Measurements from ENCODE around the gene FAM89A.
A peak's percentile ranks its signal among the peaks of the same experiment; 100 is the strongest.
"Not testable (repeated sequence)": the region's sequence is repeated elsewhere in the genome, so short reads cannot be mapped to it uniquely, and the experiment has no call there.

The FAM89A gene

GRCh38 chr1:230987448-230987847 lies 52.6 kb downstream of the FAM89A start:
- no peak for DNase-seq (ENCODE audit: low read depth)

DNA sequence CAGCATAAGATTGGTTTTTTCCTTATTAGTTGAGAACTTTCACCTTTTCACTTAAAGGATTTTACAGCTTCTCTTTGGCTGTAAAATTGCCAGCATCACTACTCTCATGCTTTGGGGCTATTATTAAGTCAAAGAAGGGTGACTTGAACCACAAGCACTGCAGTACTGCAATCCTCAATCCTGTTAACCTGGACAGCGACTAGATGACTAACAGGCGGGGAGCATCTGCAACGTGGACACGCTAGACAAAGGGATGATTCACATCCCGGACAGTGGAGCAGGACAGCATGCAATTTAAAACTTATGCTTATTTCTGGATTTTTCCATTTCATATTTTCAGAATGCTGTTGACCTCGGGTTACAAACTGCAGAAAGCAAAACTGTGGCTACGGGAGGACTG lies 53.1 kb downstream of the FAM89A start:
- DNase-seq (ENCODE audit: low read depth): no peak

- no peak for DNase-seq (ENCODE audit: low read depth)
Observed at GRCh38 chr1:230985711-230986110, 54.3 kb downstream of the FAM89A start.

- DNase-seq (ENCODE audit: low read depth): not testable (repeated sequence)
Observed at GRCh38 chr1:230984622-230985515, 55.2 kb downstream of the FAM89A start.

DNA sequence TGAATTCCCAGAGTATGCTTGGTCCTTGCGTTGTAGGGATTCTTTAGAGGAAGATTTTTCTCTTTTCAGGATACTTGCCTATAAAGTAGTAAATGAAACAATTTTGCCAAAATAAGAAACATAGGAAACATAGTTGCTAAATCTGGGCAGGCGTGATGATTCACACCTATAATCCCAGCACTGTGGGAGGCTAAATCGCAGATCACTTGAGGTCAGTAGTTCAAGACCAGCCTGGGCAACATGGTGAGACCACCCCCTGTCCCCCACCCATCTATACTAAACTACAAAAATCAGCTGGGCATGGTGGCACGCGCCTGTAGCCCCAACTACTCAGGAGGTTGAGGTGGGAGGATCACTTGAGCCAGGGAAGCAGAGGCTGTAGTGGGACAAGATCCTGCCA lies 56.2 kb downstream of the FAM89A start:
- DNase-seq (ENCODE audit: low read depth): no peak

GRCh38 chr1:230982696-230983095 lies 57.4 kb downstream of the FAM89A start:
- no peak for DNase-seq (ENCODE audit: low read depth)

DNA sequence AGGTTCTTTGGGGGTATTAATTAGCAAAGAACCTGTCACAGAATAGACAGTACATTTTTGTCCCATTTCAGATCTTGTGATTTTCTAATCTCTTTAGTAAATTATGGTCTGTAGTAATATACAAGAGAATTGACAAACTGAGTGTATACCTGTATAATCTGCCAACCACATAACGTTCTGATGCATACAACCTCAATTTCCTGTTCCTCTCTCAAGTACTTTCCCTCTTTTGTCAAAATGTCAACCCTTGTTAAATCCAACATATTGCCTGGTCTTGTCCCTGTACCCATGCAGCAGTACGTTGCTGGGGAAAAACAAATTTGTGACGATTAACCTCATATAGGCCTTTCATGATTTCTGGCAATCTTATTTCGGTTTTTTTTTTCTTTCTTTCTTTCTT lies 60.1 kb downstream of the FAM89A start:
- no peak for DNase-seq (ENCODE audit: low read depth)

- DNase-seq (ENCODE audit: low read depth): no peak
Observed at GRCh38 chr1:230979389-230979716, 60.7 kb downstream of the FAM89A start.

DNA sequence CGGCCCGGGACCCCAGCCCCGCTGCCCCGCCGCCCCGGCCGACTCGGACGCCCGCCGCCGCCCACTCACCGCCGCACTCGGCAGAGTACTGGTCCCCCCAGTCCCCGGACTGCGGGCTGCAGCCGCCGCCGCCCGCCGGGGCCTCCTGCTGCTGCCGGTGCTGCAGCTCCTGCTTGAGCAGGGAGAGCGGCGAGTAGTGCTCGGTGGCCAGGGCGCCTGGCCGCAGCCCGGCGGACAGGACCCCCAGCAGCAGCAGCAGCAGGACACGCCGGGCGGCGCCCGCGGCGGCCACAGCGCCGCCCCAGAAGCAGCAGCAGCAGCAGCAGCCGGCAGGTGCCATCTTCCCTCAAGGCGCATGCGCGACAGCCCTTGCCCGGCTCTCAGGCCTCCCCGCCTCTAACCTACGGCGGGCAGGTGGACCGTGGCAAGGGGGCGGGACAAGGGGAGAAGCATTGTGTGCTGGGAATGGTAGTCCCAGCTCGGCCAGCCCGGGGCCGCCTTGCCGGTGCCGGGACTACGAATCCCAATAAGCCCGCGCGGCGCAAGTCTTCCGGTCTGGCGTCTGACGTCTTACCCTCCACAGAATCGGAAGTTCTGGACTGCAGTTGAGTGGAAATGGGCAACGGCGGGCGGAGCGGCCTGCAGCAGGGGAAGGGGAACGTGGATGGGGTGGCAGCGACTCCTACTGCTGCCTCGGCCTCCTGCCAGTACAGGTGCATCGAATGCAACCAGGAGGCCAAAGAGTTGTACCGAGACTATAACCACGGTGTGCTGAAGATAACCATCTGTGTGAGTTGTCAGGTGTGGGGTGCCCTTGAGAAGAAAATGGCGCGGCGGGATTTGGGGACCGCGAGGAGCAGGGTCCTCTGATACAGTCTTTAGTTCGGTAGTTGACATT lies 61.3 kb downstream of the FAM89A start, which contains the start of the genes ARV1 and TTC13:
Gene ARV1 (plus strand): TSS at position 604 of the 898 bp plus-strand sequence. CDS start 12 bp downstream, at position 616.
Gene TTC13 (minus strand): TSS at position 371 of the 898 bp plus-strand sequence. CDS start 31 bp downstream, at position 340.
- peak; percentile 98 for DNase-seq (ENCODE audit: low read depth)

DNA sequence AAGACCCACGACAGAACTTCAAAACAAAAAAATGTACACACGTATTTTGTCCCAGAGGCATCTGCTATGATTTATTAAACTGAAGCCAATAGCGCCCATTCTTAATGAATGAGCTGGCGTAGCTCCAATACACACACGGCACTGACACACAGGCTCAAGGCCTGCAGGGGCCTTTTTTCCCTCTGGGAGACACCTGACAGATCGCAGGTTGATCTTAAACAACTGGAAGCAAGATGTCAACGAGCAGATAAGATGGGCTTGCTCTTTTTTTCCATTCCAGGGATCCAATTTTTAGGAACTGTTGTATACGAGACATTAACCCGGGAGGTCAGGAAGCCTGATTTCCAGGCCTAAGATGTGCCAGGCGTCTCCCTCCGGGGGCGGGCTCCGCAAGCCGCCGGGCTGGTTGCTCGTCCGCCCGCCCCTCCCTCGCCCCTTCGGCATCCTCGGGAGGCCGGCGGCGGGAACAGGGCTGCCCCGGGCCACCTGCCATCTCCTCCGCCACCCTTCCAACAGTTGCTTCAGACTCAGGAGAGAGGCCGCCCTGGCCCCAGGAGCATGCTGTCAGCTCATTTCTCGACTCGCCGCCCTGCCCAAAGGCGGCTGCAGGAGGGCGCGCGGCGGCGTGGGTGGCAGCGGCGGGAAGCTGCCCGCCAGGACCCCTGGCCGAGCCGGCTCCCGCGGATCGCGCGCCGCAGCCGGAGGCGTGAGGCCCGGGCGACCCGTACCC lies 62.1 kb downstream of the FAM89A start:
- DNase-seq (ENCODE audit: low read depth): no peak

- DNase-seq (ENCODE audit: low read depth): no peak
Observed at GRCh38 chr1:230976825-230977747, 63.0 kb downstream of the FAM89A start.

GRCh38 chr1:230976360-230976759 lies 63.7 kb downstream of the FAM89A start:
- no peak for DNase-seq (ENCODE audit: low read depth)

DNA sequence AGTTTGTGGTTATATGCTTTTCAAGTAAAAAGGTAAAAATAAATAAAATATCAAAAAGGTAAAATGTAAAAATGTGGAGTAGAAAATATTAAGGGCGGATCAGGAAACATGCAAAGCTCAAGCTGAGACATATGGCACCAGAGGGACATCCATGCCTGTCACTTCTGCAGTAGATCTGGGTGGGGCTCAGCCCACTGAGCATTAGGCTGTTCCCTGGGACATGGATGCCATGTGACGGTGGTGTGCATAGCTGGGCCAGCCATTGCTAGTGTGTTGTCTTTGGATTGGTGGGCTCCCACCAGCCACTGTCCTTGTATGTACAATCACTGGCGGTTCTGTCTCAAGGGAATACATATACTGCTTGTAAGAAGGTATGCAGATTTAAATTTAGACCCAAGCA lies 64.4 kb downstream of the FAM89A start:
- DNase-seq (ENCODE audit: low read depth): no peak

DNA sequence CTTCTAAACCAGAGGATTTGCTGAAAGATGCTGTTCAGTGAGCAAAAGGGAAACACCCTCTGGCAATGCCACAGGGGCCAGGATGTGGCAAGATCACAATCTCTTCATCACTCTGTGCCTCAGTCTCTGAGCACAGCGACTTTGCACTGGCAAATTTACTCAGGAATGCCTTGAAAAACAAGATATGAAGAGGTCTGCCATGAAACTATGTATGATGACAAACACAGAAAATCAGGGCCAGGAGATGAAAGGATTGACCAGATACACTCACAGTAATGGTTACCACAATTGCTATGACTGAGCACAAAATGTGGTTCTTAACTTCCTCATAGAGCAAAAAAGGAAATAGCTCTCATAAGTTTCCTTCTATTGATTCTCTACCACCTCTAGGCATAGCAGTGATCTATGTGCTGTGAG lies 67.2 kb downstream of the FAM89A start:
- no peak for DNase-seq (ENCODE audit: low read depth)

GRCh38 chr1:230971771-230972170 lies 68.3 kb downstream of the FAM89A start:
- DNase-seq (ENCODE audit: low read depth): no peak

DNA sequence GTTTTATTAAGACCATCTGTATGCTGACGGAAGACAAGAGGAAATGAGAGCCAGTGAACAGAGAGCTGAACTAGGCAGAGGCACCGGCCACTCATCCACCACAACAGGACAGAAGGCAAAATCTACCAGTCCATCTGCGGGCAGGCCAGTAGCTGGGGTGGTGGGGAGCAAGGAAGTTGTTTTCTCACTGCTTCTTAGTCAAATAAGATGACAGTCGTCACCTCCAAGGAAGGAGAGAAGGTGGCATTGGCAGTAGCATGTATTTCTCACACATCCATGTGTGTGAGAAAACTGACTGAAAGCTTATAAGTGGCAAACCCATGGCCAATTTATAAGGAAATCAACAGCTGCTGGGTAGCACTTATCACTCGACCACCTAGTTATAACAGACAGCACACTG lies 69.6 kb downstream of the FAM89A start:
- DNase-seq (ENCODE audit: low read depth): no peak
